Mesendoderm (in vitro differentiated cells): ENCODE data around the gene SERPINI1.

ENCODE experiments used
- DNase-seq: peaks from one replicate; pipeline ENCODE4 v3.0.0; 2013
- H2AK5ac ChIP-seq: 2 replicates; pipeline ENCODE4 v1.6.1; 2013; ENCODE audit warnings: low read length, inconsistent platforms
- H2BK120ac ChIP-seq: 2 replicates; pipeline ENCODE4 v1.6.1; 2013; ENCODE audit warnings: low read depth, mild to moderate bottlenecking, low read length, moderate library complexity, mixed read lengths
- H2BK15ac ChIP-seq: replicated peaks from 2 replicates; pipeline ENCODE4 v1.6.1; 2013; ENCODE audit warnings: low read depth, mild to moderate bottlenecking, moderate library complexity
- H2BK5ac ChIP-seq: 2 replicates; pipeline ENCODE4 v1.6.1; 2013; ENCODE audit warnings: low read length, inconsistent platforms
- H3K18ac ChIP-seq: 2 replicates; pipeline ENCODE4 v1.6.1; 2013; ENCODE audit warnings: mild to moderate bottlenecking, low read length, mixed read lengths
- H3K23ac ChIP-seq: one replicate; pipeline ENCODE4 v1.6.1; 2013; ENCODE audit warnings: low read length
- H3K27ac ChIP-seq: 2 replicates; pipeline ENCODE4 v1.5.1; 2013; ENCODE audit warnings: low read depth, mild to moderate bottlenecking, inconsistent platforms, low read length, moderate library complexity
- H3K27me3 ChIP-seq: 2 replicates; pipeline ENCODE4 v1.6.1; 2013; ENCODE audit warnings: low read length, control low read depth, mild to moderate bottlenecking, inconsistent platforms; ENCODE audit not compliant: insufficient read depth, poor library complexity
- H3K36me3 ChIP-seq: 2 replicates; pipeline ENCODE4 v1.6.1; 2013; ENCODE audit warnings: low read length, inconsistent platforms; ENCODE audit not compliant: control insufficient read depth, insufficient read depth
- H3K4ac ChIP-seq: one replicate; pipeline ENCODE4 v1.6.1; 2013; ENCODE audit warnings: low read depth, mild to moderate bottlenecking, low read length, moderate library complexity
- H3K4me1 ChIP-seq: 2 replicates; pipeline ENCODE4 v1.6.1; 2013; ENCODE audit warnings: low read depth, low read length, inconsistent platforms; ENCODE audit not compliant: control insufficient read depth
- H3K4me2 ChIP-seq: 2 replicates; pipeline ENCODE4 v1.6.1; 2013; ENCODE audit warnings: low read length
- H3K4me3 ChIP-seq: 2 replicates; pipeline ENCODE4 v1.5.1; 2013; ENCODE audit warnings: mild to moderate bottlenecking, low read length
- H3K56ac ChIP-seq: one replicate; pipeline ENCODE4 v1.6.1; 2013; ENCODE audit warnings: low read length
- H3K79me1 ChIP-seq: 2 replicates; pipeline ENCODE4 v1.6.1; 2013; ENCODE audit warnings: low read length, inconsistent platforms
- H3K79me2 ChIP-seq: 2 replicates; pipeline ENCODE4 v1.6.1; 2013; ENCODE audit warnings: mild to moderate bottlenecking, low read length; ENCODE audit not compliant: control insufficient read depth, insufficient read depth
- H3K9ac ChIP-seq: 2 replicates; pipeline ENCODE4 v1.6.1; 2013; ENCODE audit warnings: low read length, inconsistent platforms
- H4K5ac ChIP-seq: one replicate; pipeline ENCODE4 v1.6.1; 2013; ENCODE audit warnings: low read length
- H4K8ac ChIP-seq: one replicate; pipeline ENCODE4 v1.6.1; 2013; ENCODE audit warnings: low read depth, mild to moderate bottlenecking, control low read depth, low read length, moderate library complexity
- WGBS: extraction: QIAGEN DNeasy Blood & Tissue Kit; methylation state at CpG from one replicate; pipeline ENCODE4 v1.1.7; 2013; ENCODE audit warnings: low lambda C conversion rate, missing lambda C conversion rate; ENCODE audit not compliant: insufficient coverage; ENCODE audit errors: extremely low coverage; 5-methylcytosine and 5-hydroxymethylcytosine counted together

The SERPINI1 gene

GRCh38 chr3:167729591-167729990, 5.9 kb upstream of the SERPINI1 start:
- no peak overlapping the region for H2BK120ac ChIP-seq
- H3K23ac ChIP-seq = no peak overlapping the region
- H3K27ac ChIP-seq = no peak overlapping the region
- WGBS = no CpG with 5 or more reads among the region's 2 CpGs
- no peak overlapping the region for H3K56ac ChIP-seq
- no peak overlapping the region for H4K5ac ChIP-seq
- no peak overlapping the region for H2AK5ac ChIP-seq
- no peak overlapping the region for H2BK5ac ChIP-seq
- H4K8ac ChIP-seq = no peak overlapping the region
- no peak for DNase-seq
- H3K79me2 ChIP-seq = peaks cover 64% of the 10 kb centered on the region
- no peaks in the 10 kb centered on the region for H3K36me3 ChIP-seq
- H2BK15ac ChIP-seq = no peak overlapping the region
- H3K27me3 ChIP-seq = no peaks in the 10 kb centered on the region
- H3K4ac ChIP-seq = no peak overlapping the region
- no peak overlapping the region for H3K9ac ChIP-seq
- H3K4me3 ChIP-seq = no peak overlapping the region
- H3K4me2 ChIP-seq = no peak overlapping the region
- H3K79me1 ChIP-seq = no peaks in the 10 kb centered on the region
- H3K4me1 ChIP-seq = peaks cover 7% of the 10 kb centered on the region
- no peak overlapping the region for H3K18ac ChIP-seq

GRCh38 chr3:167731393-167731792, 4.1 kb upstream of the SERPINI1 start:
- H3K23ac ChIP-seq = no peak overlapping the region
- H2BK15ac ChIP-seq = no peak overlapping the region
- H3K18ac ChIP-seq = no peak overlapping the region
- H3K4me3 ChIP-seq = no peak overlapping the region
- H3K9ac ChIP-seq = peak overlapping the region; percentile 19
- H3K79me1 ChIP-seq = no peaks in the 10 kb centered on the region
- H3K4me1 ChIP-seq = peaks cover 9% of the 10 kb centered on the region
- H2BK5ac ChIP-seq = no peak overlapping the region
- H3K27ac ChIP-seq = no peak overlapping the region
- no peak overlapping the region for H3K4ac ChIP-seq
- H2AK5ac ChIP-seq = no peak overlapping the region
- peaks cover 53% of the 10 kb centered on the region for H3K79me2 ChIP-seq
- WGBS = no CpG with 5 or more reads among the region's 2 CpGs
- no peak overlapping the region for H4K5ac ChIP-seq
- no peak for DNase-seq
- peak overlapping the region; percentile 56 for H3K56ac ChIP-seq
- H2BK120ac ChIP-seq = no peak overlapping the region
- no peaks in the 10 kb centered on the region for H3K27me3 ChIP-seq
- no peaks in the 10 kb centered on the region for H3K36me3 ChIP-seq
- no peak overlapping the region for H4K8ac ChIP-seq
- H3K4me2 ChIP-seq = no peak overlapping the region

GRCh38 chr3:167732313-167733065, 3.0 kb upstream of the SERPINI1 start:
- Histone ChIP-seq H2BK15ac (no peak overlapping the region), H3K4me3 (no peak overlapping the region), H2AK5ac (no peak overlapping the region), H3K18ac (no peak overlapping the region), H4K5ac (no peak overlapping the region), H3K9ac (peak overlapping the region; percentile 25), H3K27me3 (no peaks in the 10 kb centered on the region), H3K27ac (no peak overlapping the region), H3K56ac (no peak overlapping the region), H4K8ac (no peak overlapping the region), H3K4me1 (peaks cover 9% of the 10 kb centered on the region), H3K4ac (no peak overlapping the region), H3K36me3 (no peaks in the 10 kb centered on the region), H3K79me1 (no peaks in the 10 kb centered on the region), H2BK120ac (no peak overlapping the region), H3K79me2 (peaks cover 45% of the 10 kb centered on the region), H3K23ac (no peak overlapping the region), H3K4me2 (peak overlapping the region; percentile 13), H2BK5ac (no peak overlapping the region)
- WGBS = 100% methylated on average over 1 of the region's 7 CpGs
- DNase-seq = no peak

- Histone ChIP-seq H2AK5ac (no peak overlapping the region), H3K79me1 (no peaks in the 10 kb centered on the region), H3K9ac (peak overlapping the region; percentile 99), H4K5ac (no peak overlapping the region), H4K8ac (no peak overlapping the region), H2BK15ac (no peak overlapping the region), H3K4ac (peak overlapping the region; percentile 28), H3K27ac (peak overlapping the region; percentile 98), H3K27me3 (no peaks in the 10 kb centered on the region), H3K79me2 (peaks cover 31% of the 10 kb centered on the region), H3K4me1 (peaks cover 7% of the 10 kb centered on the region), H3K36me3 (no peaks in the 10 kb centered on the region), H3K56ac (peak overlapping the region; percentile 100), H3K23ac (no peak overlapping the region), H2BK120ac (no peak overlapping the region), H3K18ac (peak overlapping the region; percentile 73), H3K4me2 (peak overlapping the region; percentile 63), H3K4me3 (peak overlapping the region; percentile 98), H2BK5ac (no peak overlapping the region)
- no peak for DNase-seq
- WGBS = no CpG with 5 or more reads among the region's 12 CpGs
These were observed 1.5 kb upstream of the SERPINI1 start for GRCh38 chr3:167733961-167734497.

GRCh38 chr3:167734498-167735232, 856 bp upstream of the SERPINI1 start, which contains the start of gene PDCD10:
TSS of gene PDCD10 (minus strand) at chr3:167734892. CDS start at chr3:167720157, 14,735 bp downstream.
- Histone ChIP-seq H3K36me3 (no peaks in the 10 kb centered on the region), H4K5ac (no peak within 1 kb of the TSS), H3K79me1 (no peaks in the 10 kb centered on the region), H3K9ac (peak within 1 kb of the TSS; percentile 99), H3K23ac (peak within 1 kb of the TSS; percentile 98), H2BK15ac (no peak within 1 kb of the TSS), H3K56ac (peak within 1 kb of the TSS; percentile 100), H3K79me2 (peaks cover 25% of the 10 kb centered on the region), H4K8ac (no peak within 1 kb of the TSS), H2BK5ac (peak within 1 kb of the TSS; percentile 99), H3K4me1 (peaks cover 7% of the 10 kb centered on the region), H3K27ac (peak within 1 kb of the TSS; percentile 98), H3K27me3 (no peaks in the 10 kb centered on the region), H3K4me2 (peak within 1 kb of the TSS; percentile 71), H3K4ac (peak within 1 kb of the TSS; percentile 28), H3K4me3 (peak within 1 kb of the TSS; percentile 98), H2BK120ac (no peak within 1 kb of the TSS), H2AK5ac (no peak within 1 kb of the TSS), H3K18ac (peak within 1 kb of the TSS; percentile 73)
- WGBS = no CpG with 5 or more reads among the region's 49 CpGs
- DNase-seq = peak; percentile 100
